AG04449 (cell line): ENCODE results near the gene DLX1.
"Not testable (repeated sequence)": the region's sequence is repeated elsewhere in the genome, so short reads cannot be mapped to it uniquely, and the experiment has no call there.

Experiments used
- CTCF ChIA-PET: fragments of 350-600 bp; formaldehyde crosslinking; extraction: SDS; loops from one replicate; lab custom pipeline; 2021; ENCODE audit warnings: antibody characterized with exemption; lab: Yijun Ruan, JAX
- POLR2A ChIA-PET: fragments of 400-600, 350-600 bp; formaldehyde crosslinking; extraction: SDS; loops from one replicate; lab custom pipeline; 2020; ENCODE audit warnings: antibody characterized with exemption, inconsistent platforms; lab: Yijun Ruan, JAX
- DNase-seq: peaks from one replicate; pipeline ENCODE4 v3.0.0-alpha.2; 2010; ENCODE audit warnings: low read depth, low spot score
- H3K4me3 ChIP-seq: 2 replicates; pipeline ENCODE4 v1.5.1; 2011; ENCODE audit warnings: low read depth, mild to moderate bottlenecking, control low read depth, low read length
- CTCF ChIP-seq: IDR thresholded peaks from one replicate; pipeline ENCODE4 v1.5.1; 2011; ENCODE audit warnings: mild to moderate bottlenecking, moderate library complexity, low read length, control low read depth, inconsistent platforms; ENCODE audit not compliant: insufficient read depth; ENCODE audit errors: missing control alignments

Gene DLX1

DNA sequence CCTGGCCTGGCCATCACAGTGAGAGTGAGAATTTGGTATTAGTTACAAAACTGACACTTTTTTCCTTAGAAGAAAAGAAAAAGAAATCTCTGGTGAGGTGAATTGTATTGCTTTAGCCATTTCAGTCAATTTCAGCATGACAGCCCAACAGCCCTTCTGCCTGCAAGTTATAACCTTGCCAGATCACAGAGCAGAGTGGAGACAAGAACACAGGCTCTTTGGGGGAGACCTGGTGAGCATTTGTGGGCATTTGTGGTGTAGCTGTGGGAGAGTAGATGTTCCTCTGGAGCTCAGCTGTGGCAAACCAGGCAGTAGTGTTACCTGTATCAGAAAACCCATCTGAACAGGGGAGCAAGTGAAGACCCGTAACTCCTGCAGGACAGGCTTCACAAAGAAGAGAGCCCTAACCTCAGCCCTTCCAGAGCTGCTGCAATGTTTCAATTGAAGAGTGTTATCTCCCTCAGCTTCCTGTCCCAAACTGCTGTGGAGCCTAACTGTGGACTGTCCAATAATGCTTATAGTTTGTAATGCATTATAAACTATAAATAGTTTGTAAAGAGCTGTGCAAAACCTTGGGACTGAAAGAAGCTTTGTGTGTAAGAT is 22.8 kb upstream of the DLX1 start:
- no peak for DNase-seq
- ChIA-PET POLR2A (interaction anchor here (0.9 kb wide), 1 partner anchor 10 kb away, joined by 3 read pairs; no protein-coding TSS in a partner anchor), CTCF (no interaction called here)
- no peak overlapping the region for H3K4me3 ChIP-seq
- TF ChIP-seq CTCF, result no peak

GRCh38 chr2:172063446-172063845 is 21.9 kb upstream of the DLX1 start:
- TF ChIP-seq CTCF, result no peak
- no peak overlapping the region for H3K4me3 ChIP-seq
- CTCF ChIA-PET, result interaction anchor here (1.0 kb wide), 1 partner anchor 14 kb away, joined by 3 read pairs; no protein-coding TSS in a partner anchor
- DNase-seq, result no peak
- POLR2A ChIA-PET, result interaction anchor here (0.9 kb wide), 1 partner anchor 11 kb away, joined by 3 read pairs; no protein-coding TSS in a partner anchor

- POLR2A ChIA-PET, result no interaction called here
- DNase-seq, result no peak
- no peak overlapping the region for H3K4me3 ChIP-seq
- CTCF ChIA-PET, result no interaction called here
- TF ChIP-seq CTCF, result no peak
These were observed 20.2 kb upstream of the DLX1 start for GRCh38 chr2:172065111-172065510.

GRCh38 chr2:172066394-172066886 is 18.9 kb upstream of the DLX1 start:
- no peak overlapping the region for H3K4me3 ChIP-seq
- no peak for DNase-seq
- ChIA-PET POLR2A (no interaction called here), CTCF (no interaction called here)
- no peak for TF ChIP-seq CTCF

DNA sequence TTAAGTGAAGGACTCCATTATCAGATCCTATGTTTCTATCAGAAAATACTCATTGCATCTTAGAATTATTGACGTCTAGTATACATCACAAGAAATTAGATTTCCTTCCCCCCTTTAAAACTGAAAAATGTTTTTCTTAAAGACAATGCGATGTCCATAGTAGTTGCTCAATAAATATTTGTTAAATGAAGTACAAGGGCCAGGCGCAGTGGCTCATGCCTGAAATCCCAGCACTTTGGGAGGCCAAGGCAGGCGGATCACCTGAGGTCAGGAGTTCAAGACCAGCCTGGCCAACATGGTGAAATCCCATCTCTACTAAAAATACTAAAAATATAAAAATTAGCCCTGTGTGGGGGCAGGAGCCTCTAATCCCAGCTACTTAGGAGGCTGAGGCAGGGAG is 17.4 kb upstream of the DLX1 start:
- H3K4me3 ChIP-seq, POLR2A ChIA-PET, CTCF ChIA-PET, DNase-seq: not testable (repeated sequence)

DNA sequence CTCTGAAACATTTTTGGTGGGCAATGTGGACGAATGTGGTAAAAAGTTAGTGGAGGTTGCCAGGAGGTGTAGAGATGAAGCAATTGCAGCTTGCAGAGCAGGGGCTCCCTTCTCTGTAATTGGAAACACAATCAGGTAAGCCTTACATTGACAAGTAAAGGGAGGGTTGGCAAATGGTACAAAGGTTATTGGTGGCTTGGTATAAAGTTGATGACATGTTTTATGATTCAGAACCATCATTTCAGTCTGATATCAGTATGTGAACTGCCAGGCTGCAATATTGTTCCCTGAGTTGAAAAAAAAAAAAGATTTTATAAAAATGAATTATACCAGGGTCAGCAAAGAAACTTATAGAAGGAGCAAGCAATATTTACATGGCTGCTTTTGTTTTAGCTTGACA is 14.4 kb upstream of the DLX1 start:
- no peak for DNase-seq
- H3K4me3 ChIP-seq, result no peak overlapping the region
- TF ChIP-seq CTCF, result no peak
- ChIA-PET CTCF (no interaction called here), POLR2A (no interaction called here)

GRCh38 chr2:172072303-172072702 is 13.0 kb upstream of the DLX1 start:
- POLR2A ChIA-PET, result no interaction called here
- TF ChIP-seq CTCF, result no peak
- H3K4me3 ChIP-seq, result no peak overlapping the region
- CTCF ChIA-PET, result interaction anchor here (1.0 kb wide), 1 partner anchor 34 kb away, joined by 4 read pairs; no protein-coding TSS in a partner anchor
- no peak for DNase-seq
